ENCODE data around the gene C4A. TPM values are rescaled to one million over a fixed set of nuclear protein-coding genes. Genes with fewer than 3 reads are reported as not detected.
A peak's percentile ranks its signal among the peaks of the same experiment; 100 is the strongest.

Gene C4A
- polyA plus RNA-seq, 3 donors = 12.6 TPM; not detected in 2

GRCh38 chr6:31971279-31971992 lies 10.4 kb upstream of the C4A start:
- Mint-ChIP-seq H3K4me3 (peak overlapping the region; percentile 92 to 96), H3K9me3 (peaks cover 0 to 4% (median 0%) of the 10 kb centered on the region in 7 donors), H3K27ac (peak overlapping the region; percentile 99 to 100 (median 100)), H3K27me3 (ENCODE audit: low read depth in 3 of 3) (peaks cover 0 to 2% (median 0%) of the 10 kb centered on the region in 3 donors), H3K4me1 (peaks cover 29% of the 10 kb centered on the region), H3K36me3 (peaks cover 42 to 54% of the 10 kb centered on the region in 2 donors)
- H3K4me1 ChIP-seq (ENCODE audit: control insufficient read depth in 1 of 2, insufficient read depth in 2 of 2, low read length in 2 of 2) = peaks cover 20 to 26% of the 10 kb centered on the region in 2 donors
- WGBS (ENCODE audit: insufficient coverage) = 40% methylated on average over 14 of the region's 29 CpGs
- H3K79me2 ChIP-seq (ENCODE audit: insufficient read depth, low read length) = peaks cover 26% of the 10 kb centered on the region
- peak overlapping the region; percentile 88 to 99 for H3K27ac ChIP-seq (ENCODE audit: low read depth in 1 of 2, low read length in 2 of 2)
- no peaks in the 10 kb centered on the region for H3K27me3 ChIP-seq (ENCODE audit: control insufficient read depth in 2 of 2, insufficient read depth in 2 of 2, low read length in 2 of 2)
- no peaks in the 10 kb centered on the region for H4K20me1 ChIP-seq (ENCODE audit: insufficient read depth, low read length)
- H3K36me3 ChIP-seq (replicated peaks in 1 of 2; ENCODE audit: control insufficient read depth in 1 of 2, insufficient read depth in 2 of 2, low read length in 2 of 2) = peaks cover 36 to 43% of the 10 kb centered on the region in 2 donors
- H3K9ac ChIP-seq (ENCODE audit: insufficient read depth, low read length, poor library complexity, severe bottlenecking) = peak overlapping the region; percentile 91
- no peak for TF ChIP-seq CTCF (IDR thresholded peaks at IDR 0.05)
- H3K9me3 ChIP-seq (replicated peaks in 1 of 2; ENCODE audit: control insufficient read depth in 1 of 2, insufficient read depth in 1 of 2, low read length in 2 of 2) = no peaks in the 10 kb centered on the region
- DNase-seq = no peak
- H3K4me3 ChIP-seq (replicated peaks in 1 of 3; ENCODE audit: low read depth in 2 of 3, low read length in 3 of 3) = peak overlapping the region; percentile 75 to 85 (median 80)
- H3K4me2 ChIP-seq (replicated peaks; ENCODE audit: extremely low read depth, low read length, poor library complexity, severe bottlenecking) = peak overlapping the region; percentile 96
- intact Hi-C loops (cut with micrococcal nuclease) = no loop called here
- H2AFZ ChIP-seq (ENCODE audit: insufficient read depth, low read depth, low read length, poor library complexity, severe bottlenecking) = peak overlapping the region; percentile 90

GRCh38 chr6:31971993-31972708 lies 9.7 kb upstream of the C4A start, which contains the start of gene DXO:
TSS of gene DXO (minus strand) at chr6:31972138. CDS start at chr6:31971675, 463 bp downstream.
- 0% methylated on average over 58 of the region's 62 CpGs for WGBS (ENCODE audit: insufficient coverage)
- peaks cover 0 to 2% (median 0%) of the 10 kb centered on the region in 3 donors for H3K27me3 Mint-ChIP-seq (ENCODE audit: low read depth in 3 of 3)
- H3K27ac ChIP-seq (ENCODE audit: low read depth in 1 of 2, low read length in 2 of 2) = peak within 1 kb of the TSS; percentile 88 to 99
- peaks cover 29 to 36% of the 10 kb centered on the region in 2 donors for H3K36me3 ChIP-seq (replicated peaks in 1 of 2; ENCODE audit: control insufficient read depth in 1 of 2, insufficient read depth in 2 of 2, low read length in 2 of 2)
- peak within 1 kb of the TSS; percentile 75 to 85 (median 80) for H3K4me3 ChIP-seq (replicated peaks in 1 of 3; ENCODE audit: low read depth in 2 of 3, low read length in 3 of 3)
- peak within 1 kb of the TSS; percentile 90 for H2AFZ ChIP-seq (ENCODE audit: insufficient read depth, low read depth, low read length, poor library complexity, severe bottlenecking)
- H3K36me3 Mint-ChIP-seq = peaks cover 34 to 53% of the 10 kb centered on the region in 2 donors
- TF ChIP-seq CTCF (IDR thresholded peaks at IDR 0.05) = no peak
- no peaks in the 10 kb centered on the region for H3K9me3 ChIP-seq (replicated peaks in 1 of 2; ENCODE audit: control insufficient read depth in 1 of 2, insufficient read depth in 1 of 2, low read length in 2 of 2)
- intact Hi-C loops (cut with micrococcal nuclease) = loop anchor here in 1 of 2 donors (1.0 kb wide), 1 partner anchor 13 kb away; the partner anchor contains the start of gene SKIC2
- H3K79me2 ChIP-seq (ENCODE audit: insufficient read depth, low read length) = peaks cover 26% of the 10 kb centered on the region
- peak within 1 kb of the TSS; percentile 91 for H3K9ac ChIP-seq (ENCODE audit: insufficient read depth, low read length, poor library complexity, severe bottlenecking)
- DNase-seq = peak; percentile 97 to 99 (median 99)
- H3K4me1 Mint-ChIP-seq = peaks cover 29% of the 10 kb centered on the region
- peaks cover 0 to 7% (median 0%) of the 10 kb centered on the region in 7 donors for H3K9me3 Mint-ChIP-seq
- no peaks in the 10 kb centered on the region for H3K27me3 ChIP-seq (ENCODE audit: control insufficient read depth in 2 of 2, insufficient read depth in 2 of 2, low read length in 2 of 2)
- peak within 1 kb of the TSS; percentile 96 for H3K4me2 ChIP-seq (replicated peaks; ENCODE audit: extremely low read depth, low read length, poor library complexity, severe bottlenecking)
- peak within 1 kb of the TSS; percentile 92 to 96 for H3K4me3 Mint-ChIP-seq
- peak within 1 kb of the TSS; percentile 99 to 100 (median 100) for H3K27ac Mint-ChIP-seq
- H3K4me1 ChIP-seq (ENCODE audit: control insufficient read depth in 1 of 2, insufficient read depth in 2 of 2, low read length in 2 of 2) = peaks cover 20 to 26% of the 10 kb centered on the region in 2 donors
- no peaks in the 10 kb centered on the region for H4K20me1 ChIP-seq (ENCODE audit: insufficient read depth, low read length)

Measured in CD14-positive monocyte (primary cell).